ENCODE results near the gene GLYR1. TPM values are rescaled to one million over a fixed set of nuclear protein-coding genes. Genes with fewer than 3 reads are reported as not detected.

GLYR1 gene
- total RNA-seq, 1 experiment from 2014 or later, result 67.3 TPM

DNA sequence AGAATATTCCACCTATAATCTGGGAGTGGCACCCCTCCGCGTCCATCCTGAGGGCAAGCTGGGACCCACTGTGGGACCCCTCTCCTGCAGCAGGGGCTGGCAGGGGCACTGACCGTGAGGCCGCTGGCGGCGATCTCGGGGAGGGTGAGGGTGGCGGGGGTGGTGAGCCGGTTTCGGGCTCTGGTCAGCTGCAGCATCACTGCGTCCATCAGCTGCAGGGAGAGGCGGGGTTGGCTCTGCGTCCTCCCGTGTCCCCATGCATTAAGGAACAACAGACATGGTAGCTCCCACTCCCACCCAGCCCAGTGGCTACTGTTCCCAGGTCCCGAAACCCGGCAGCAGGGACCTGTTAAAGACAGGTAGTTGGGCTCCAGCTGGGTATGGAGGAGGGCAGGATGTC lies 48.6 kb downstream of the GLYR1 start:
- no peak for DNase-seq (ENCODE audit: unreplicated experiment)
- no peaks in the 10 kb centered on the region for H3K36me3 Mint-ChIP-seq (ENCODE audit: insufficient read depth, unreplicated experiment)
- no peak overlapping the region for H3K27ac Mint-ChIP-seq (ENCODE audit: low read depth, unreplicated experiment)
- H3K27me3 Mint-ChIP-seq (ENCODE audit: insufficient read depth, unreplicated experiment), result no peaks in the 10 kb centered on the region
- TF ChIP-seq, protein P1, sequence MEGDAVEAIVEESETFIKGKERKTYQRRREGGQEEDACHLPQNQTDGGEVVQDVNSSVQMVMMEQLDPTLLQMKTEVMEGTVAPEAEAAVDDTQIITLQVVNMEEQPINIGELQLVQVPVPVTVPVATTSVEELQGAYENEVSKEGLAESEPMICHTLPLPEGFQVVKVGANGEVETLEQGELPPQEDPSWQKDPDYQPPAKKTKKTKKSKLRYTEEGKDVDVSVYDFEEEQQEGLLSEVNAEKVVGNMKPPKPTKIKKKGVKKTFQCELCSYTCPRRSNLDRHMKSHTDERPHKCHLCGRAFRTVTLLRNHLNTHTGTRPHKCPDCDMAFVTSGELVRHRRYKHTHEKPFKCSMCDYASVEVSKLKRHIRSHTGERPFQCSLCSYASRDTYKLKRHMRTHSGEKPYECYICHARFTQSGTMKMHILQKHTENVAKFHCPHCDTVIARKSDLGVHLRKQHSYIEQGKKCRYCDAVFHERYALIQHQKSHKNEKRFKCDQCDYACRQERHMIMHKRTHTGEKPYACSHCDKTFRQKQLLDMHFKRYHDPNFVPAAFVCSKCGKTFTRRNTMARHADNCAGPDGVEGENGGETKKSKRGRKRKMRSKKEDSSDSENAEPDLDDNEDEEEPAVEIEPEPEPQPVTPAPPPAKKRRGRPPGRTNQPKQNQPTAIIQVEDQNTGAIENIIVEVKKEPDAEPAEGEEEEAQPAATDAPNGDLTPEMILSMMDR (IDR thresholded peaks at IDR 0.05; ENCODE audit: unreplicated experiment), result no peak
- intact Hi-C loops (cut with micrococcal nuclease), result no loop called here
- no peak overlapping the region for H3K4me3 Mint-ChIP-seq (ENCODE audit: unreplicated experiment)
- no TSS peak for BruUV-seq (replicated peaks)
- ChIA-PET POLR2A (interaction anchor here (0.6 kb wide), 1 partner anchor 67 kb away, joined by 4 read pairs; no protein-coding TSS in a partner anchor), CTCF (no interaction called here)
- H3K9me3 Mint-ChIP-seq (ENCODE audit: unreplicated experiment), result no peaks in the 10 kb centered on the region
- H3K4me1 Mint-ChIP-seq (ENCODE audit: insufficient read depth, unreplicated experiment), result peaks cover 6% of the 10 kb centered on the region

DNA sequence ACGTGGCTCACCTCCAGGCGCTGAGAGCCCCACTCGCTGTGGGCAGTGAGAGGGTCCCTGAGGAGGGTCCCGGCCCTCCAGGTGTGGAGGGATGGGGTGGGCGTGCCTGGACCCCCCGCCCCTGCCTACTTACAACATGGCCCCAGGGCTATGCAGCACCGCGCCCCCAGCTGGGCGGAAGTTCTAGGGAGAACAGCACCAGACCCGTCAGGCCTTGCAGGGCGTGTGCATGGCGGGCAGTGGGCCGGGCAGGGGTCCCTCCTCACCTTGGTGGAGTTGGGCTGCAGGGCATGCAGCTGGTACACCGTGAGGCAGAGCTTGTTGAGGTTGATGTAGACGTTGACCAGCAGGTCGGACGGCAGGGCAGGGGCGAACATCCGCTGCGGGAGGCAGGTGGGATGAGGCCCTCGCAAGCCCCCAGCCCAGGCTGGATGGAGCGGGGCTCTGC lies 49.3 kb downstream of the GLYR1 start:
- Mint-ChIP-seq H3K27ac (ENCODE audit: low read depth, unreplicated experiment) (peak overlapping the region; percentile 35), H3K27me3 (ENCODE audit: insufficient read depth, unreplicated experiment) (no peaks in the 10 kb centered on the region), H3K9me3 (ENCODE audit: unreplicated experiment) (no peaks in the 10 kb centered on the region), H3K4me1 (ENCODE audit: insufficient read depth, unreplicated experiment) (peaks cover 6% of the 10 kb centered on the region), H3K36me3 (ENCODE audit: insufficient read depth, unreplicated experiment) (no peaks in the 10 kb centered on the region), H3K4me3 (ENCODE audit: unreplicated experiment) (no peak overlapping the region)
- TF ChIP-seq, protein P1 (IDR thresholded peaks at IDR 0.05; ENCODE audit: unreplicated experiment), result no peak
- intact Hi-C loops (cut with micrococcal nuclease), result no loop called here
- ChIA-PET CTCF (interaction anchor here (0.6 to 0.7 kb wide), 2 partner anchors 9 to 997 kb away, joined by 3 read pairs; no protein-coding TSS in a partner anchor), POLR2A (interaction anchor here (1.5 kb wide), 1 partner anchor 30 kb away, joined by 4 read pairs; no protein-coding TSS in a partner anchor)
- DNase-seq (ENCODE audit: unreplicated experiment), result no peak
- BruUV-seq (replicated peaks), result no TSS peak

DNA sequence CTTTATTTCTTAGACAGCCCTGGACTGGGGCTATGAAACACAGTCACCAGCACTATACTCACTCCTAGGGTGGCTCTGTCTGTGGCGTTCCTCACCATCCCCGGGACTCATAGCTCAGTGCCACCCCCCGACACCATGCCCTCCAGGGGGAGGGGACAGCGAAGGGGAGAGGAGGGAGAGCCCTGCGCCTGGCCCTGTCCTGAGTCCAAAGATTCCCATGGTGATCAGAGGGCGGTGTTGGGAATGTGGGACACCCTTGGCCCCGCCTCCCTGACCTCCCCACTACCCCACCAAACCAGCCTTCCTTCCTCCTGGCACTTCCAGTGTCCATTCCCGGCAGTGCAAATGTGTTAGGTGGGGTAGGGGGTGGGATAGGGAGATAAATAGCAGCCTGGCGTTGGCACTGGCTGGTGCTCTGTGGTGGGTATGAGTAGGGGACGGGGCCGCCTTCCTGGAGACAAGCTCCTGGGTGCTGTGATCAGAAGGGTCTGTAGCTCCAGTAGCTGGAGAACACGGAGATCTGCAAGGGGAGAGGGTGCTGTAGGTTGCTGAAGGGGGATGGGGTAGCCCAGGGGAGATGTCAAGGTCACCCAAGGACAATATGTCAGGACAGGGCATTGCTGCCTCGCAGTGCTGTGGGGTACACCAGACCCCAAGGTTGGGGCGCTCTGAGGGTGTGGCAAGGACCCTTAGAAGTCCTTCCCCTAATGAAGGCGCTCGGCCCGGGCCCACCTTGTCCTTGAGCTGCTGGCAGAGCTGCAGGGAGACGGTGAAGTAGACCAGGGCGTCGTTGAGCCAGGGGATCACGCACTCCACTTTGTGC lies 49.9 kb downstream of the GLYR1 start:
- H3K4me1 Mint-ChIP-seq (ENCODE audit: insufficient read depth, unreplicated experiment), result peaks cover 6% of the 10 kb centered on the region
- intact Hi-C loops (cut with micrococcal nuclease), result no loop called here
- H3K27me3 Mint-ChIP-seq (ENCODE audit: insufficient read depth, unreplicated experiment), result no peaks in the 10 kb centered on the region
- no peaks in the 10 kb centered on the region for H3K9me3 Mint-ChIP-seq (ENCODE audit: unreplicated experiment)
- no TSS peak for BruUV-seq (replicated peaks)
- no peaks in the 10 kb centered on the region for H3K36me3 Mint-ChIP-seq (ENCODE audit: insufficient read depth, unreplicated experiment)
- TF ChIP-seq, protein P1 (IDR thresholded peaks at IDR 0.05; ENCODE audit: unreplicated experiment), result no peak
- CTCF ChIA-PET, result interaction anchor here (0.6 to 0.7 kb wide), 3 partner anchors 10 to 997 kb away, joined by 3 to 4 read pairs (median 3); no protein-coding TSS in a partner anchor
- POLR2A ChIA-PET, result interaction anchor here (1.5 kb wide), 1 partner anchor 29 kb away, joined by 4 read pairs; no protein-coding TSS in a partner anchor
- H3K27ac Mint-ChIP-seq (ENCODE audit: low read depth, unreplicated experiment), result peak overlapping the region; percentile 35
- no peak for DNase-seq (ENCODE audit: unreplicated experiment)
- H3K4me3 Mint-ChIP-seq (ENCODE audit: unreplicated experiment), result no peak overlapping the region

DNA sequence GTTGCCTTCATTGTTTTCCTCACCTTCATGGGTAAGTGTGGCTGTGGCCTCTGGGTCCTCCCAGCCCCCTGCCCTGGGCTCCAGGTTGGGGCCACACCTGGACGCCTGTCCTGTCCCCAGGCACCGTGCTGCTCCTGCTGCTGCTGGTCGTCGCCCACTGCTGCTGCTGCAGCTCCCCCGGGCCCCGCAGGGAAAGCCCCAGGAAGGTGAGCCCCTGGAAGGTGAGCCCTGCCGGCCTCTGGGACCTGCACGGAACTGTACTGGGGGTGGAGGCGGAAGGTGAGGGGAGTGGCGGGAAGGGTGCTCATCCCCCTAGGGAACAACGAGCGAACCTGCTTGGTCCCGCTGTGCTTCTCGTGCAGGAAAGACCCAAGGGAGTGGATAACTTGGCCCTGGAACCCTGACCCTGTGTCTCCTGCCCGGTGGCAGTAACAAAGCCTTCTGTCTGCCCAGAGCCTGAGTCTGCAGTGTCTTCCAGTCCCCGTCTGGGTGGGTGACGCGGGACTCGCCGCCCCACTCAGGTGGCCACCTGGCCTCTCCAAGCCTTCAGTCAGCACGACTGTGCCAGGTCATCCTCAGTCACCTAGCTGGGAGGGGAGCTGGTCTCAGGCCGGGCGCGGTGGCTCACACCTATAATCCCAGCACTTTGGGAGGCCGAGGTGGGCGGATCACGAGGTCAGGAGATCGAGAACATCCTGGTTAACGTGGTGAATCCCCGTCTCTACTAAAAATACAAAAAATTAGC lies 51.1 kb downstream of the GLYR1 start:
- TF ChIP-seq, protein P1 (IDR thresholded peaks at IDR 0.05; ENCODE audit: unreplicated experiment), result no peak
- BruUV-seq (replicated peaks), result no TSS peak
- Mint-ChIP-seq H3K36me3 (ENCODE audit: insufficient read depth, unreplicated experiment) (no peaks in the 10 kb centered on the region), H3K27me3 (ENCODE audit: insufficient read depth, unreplicated experiment) (no peaks in the 10 kb centered on the region), H3K4me1 (ENCODE audit: insufficient read depth, unreplicated experiment) (peaks cover 6% of the 10 kb centered on the region), H3K4me3 (ENCODE audit: unreplicated experiment) (no peak overlapping the region), H3K9me3 (ENCODE audit: unreplicated experiment) (no peaks in the 10 kb centered on the region), H3K27ac (ENCODE audit: low read depth, unreplicated experiment) (no peak overlapping the region)
- intact Hi-C loops (cut with micrococcal nuclease), result no loop called here
- no peak for DNase-seq (ENCODE audit: unreplicated experiment)
- CTCF ChIA-PET, result no interaction called here
- POLR2A ChIA-PET, result interaction anchor here (0.5 to 1.5 kb wide), 2 partner anchors 28 to 241 kb away, joined by 3 to 4 read pairs; no protein-coding TSS in a partner anchor

All from MCF 10A (cell line).